ENCODE measurements around the gene ERF. TPM values are rescaled to one million over a fixed set of nuclear protein-coding genes. Genes with fewer than 3 reads are reported as not detected.

Gene ERF
- total RNA-seq, 1 donor, result 31.8 TPM

- H3K79me2 ChIP-seq (ENCODE audit: insufficient read depth, low read length), result peaks cover 57% of the 10 kb centered on the region
- H3K4me1 ChIP-seq (ENCODE audit: insufficient read depth, low read length), result no peaks in the 10 kb centered on the region
- no peak overlapping the region for H2AFZ ChIP-seq (ENCODE audit: low read length)
- DNase-seq (ENCODE audit: insufficient read length, low spot score, missing footprints), result peak; percentile 32
- no peak overlapping the region for H3K27ac ChIP-seq (ENCODE audit: low read depth, low read length)
- H4K20me1 ChIP-seq (ENCODE audit: insufficient read depth, low read length), result peaks cover 44% of the 10 kb centered on the region
- no peaks in the 10 kb centered on the region for H3K9me3 ChIP-seq (ENCODE audit: low read depth, low read length)
- H3K27me3 ChIP-seq (ENCODE audit: insufficient read depth, low read length), result no peaks in the 10 kb centered on the region
- H3K36me3 ChIP-seq (ENCODE audit: insufficient read depth, low read length), result peaks cover 70% of the 10 kb centered on the region
- TF ChIP-seq CTCF (IDR thresholded peaks at IDR 0.05; ENCODE audit: extremely low read depth, low read depth, low read length), result no peak
- H3K4me3 ChIP-seq (ENCODE audit: insufficient read depth, low read length), result no peak overlapping the region
- H3K4me2 ChIP-seq (ENCODE audit: insufficient read depth, low read length), result no peak overlapping the region
These were observed 20.6 kb downstream of the ERF start for GRCh38 chr19:42234364-42234763.

- H3K4me1 ChIP-seq (ENCODE audit: insufficient read depth, low read length), result no peaks in the 10 kb centered on the region
- H2AFZ ChIP-seq (ENCODE audit: low read length), result no peak overlapping the region
- peak; percentile 25 for DNase-seq (ENCODE audit: insufficient read length, low spot score, missing footprints)
- peaks cover 57% of the 10 kb centered on the region for H3K79me2 ChIP-seq (ENCODE audit: insufficient read depth, low read length)
- H3K27ac ChIP-seq (ENCODE audit: low read depth, low read length), result no peak overlapping the region
- no peak for TF ChIP-seq CTCF (IDR thresholded peaks at IDR 0.05; ENCODE audit: extremely low read depth, low read depth, low read length)
- no peaks in the 10 kb centered on the region for H3K27me3 ChIP-seq (ENCODE audit: insufficient read depth, low read length)
- H3K4me3 ChIP-seq (ENCODE audit: insufficient read depth, low read length), result no peak overlapping the region
- H3K9me3 ChIP-seq (ENCODE audit: low read depth, low read length), result no peaks in the 10 kb centered on the region
- H4K20me1 ChIP-seq (ENCODE audit: insufficient read depth, low read length), result peaks cover 49% of the 10 kb centered on the region
- peaks cover 71% of the 10 kb centered on the region for H3K36me3 ChIP-seq (ENCODE audit: insufficient read depth, low read length)
- no peak overlapping the region for H3K4me2 ChIP-seq (ENCODE audit: insufficient read depth, low read length)
These were observed 21.1 kb downstream of the ERF start for GRCh38 chr19:42233678-42234292.

GRCh38 chr19:42233106-42233505 lies 21.8 kb downstream of the ERF start:
- Histone ChIP-seq H4K20me1 (ENCODE audit: insufficient read depth, low read length) (peaks cover 49% of the 10 kb centered on the region), H3K9me3 (ENCODE audit: low read depth, low read length) (no peaks in the 10 kb centered on the region), H2AFZ (ENCODE audit: low read length) (no peak overlapping the region), H3K4me2 (ENCODE audit: insufficient read depth, low read length) (no peak overlapping the region), H3K4me3 (ENCODE audit: insufficient read depth, low read length) (no peak overlapping the region), H3K27me3 (ENCODE audit: insufficient read depth, low read length) (no peaks in the 10 kb centered on the region), H3K36me3 (ENCODE audit: insufficient read depth, low read length) (peaks cover 77% of the 10 kb centered on the region), H3K27ac (ENCODE audit: low read depth, low read length) (no peak overlapping the region), H3K4me1 (ENCODE audit: insufficient read depth, low read length) (no peaks in the 10 kb centered on the region), H3K79me2 (ENCODE audit: insufficient read depth, low read length) (peaks cover 56% of the 10 kb centered on the region)
- no peak for TF ChIP-seq CTCF (IDR thresholded peaks at IDR 0.05; ENCODE audit: extremely low read depth, low read depth, low read length)
- DNase-seq (ENCODE audit: insufficient read length, low spot score, missing footprints), result peak; percentile 79

- Histone ChIP-seq H3K4me3 (ENCODE audit: insufficient read depth, low read length) (no peak overlapping the region), H4K20me1 (ENCODE audit: insufficient read depth, low read length) (peaks cover 49% of the 10 kb centered on the region), H3K36me3 (ENCODE audit: insufficient read depth, low read length) (peaks cover 81% of the 10 kb centered on the region), H3K79me2 (ENCODE audit: insufficient read depth, low read length) (peaks cover 59% of the 10 kb centered on the region), H3K27me3 (ENCODE audit: insufficient read depth, low read length) (no peaks in the 10 kb centered on the region), H3K4me2 (ENCODE audit: insufficient read depth, low read length) (no peak overlapping the region), H3K27ac (ENCODE audit: low read depth, low read length) (no peak overlapping the region), H2AFZ (ENCODE audit: low read length) (no peak overlapping the region), H3K9me3 (ENCODE audit: low read depth, low read length) (no peaks in the 10 kb centered on the region), H3K4me1 (ENCODE audit: insufficient read depth, low read length) (no peaks in the 10 kb centered on the region)
- DNase-seq (ENCODE audit: insufficient read length, low spot score, missing footprints), result peak; percentile 50
- TF ChIP-seq CTCF (IDR thresholded peaks at IDR 0.05; ENCODE audit: extremely low read depth, low read depth, low read length), result no peak
These were observed 22.5 kb downstream of the ERF start for GRCh38 chr19:42232435-42232834.
